HG02623 (cell line): ENCODE data around the gene KCND1.

Experiments
- ATAC-seq: cut with Tn5 transposase; IDR thresholded peaks from one replicate; pipeline ENCODE4 v1.9.1; 2021; ENCODE audit warnings: moderate library complexity; ENCODE audit not compliant: unreplicated experiment

KCND1 gene

DNA sequence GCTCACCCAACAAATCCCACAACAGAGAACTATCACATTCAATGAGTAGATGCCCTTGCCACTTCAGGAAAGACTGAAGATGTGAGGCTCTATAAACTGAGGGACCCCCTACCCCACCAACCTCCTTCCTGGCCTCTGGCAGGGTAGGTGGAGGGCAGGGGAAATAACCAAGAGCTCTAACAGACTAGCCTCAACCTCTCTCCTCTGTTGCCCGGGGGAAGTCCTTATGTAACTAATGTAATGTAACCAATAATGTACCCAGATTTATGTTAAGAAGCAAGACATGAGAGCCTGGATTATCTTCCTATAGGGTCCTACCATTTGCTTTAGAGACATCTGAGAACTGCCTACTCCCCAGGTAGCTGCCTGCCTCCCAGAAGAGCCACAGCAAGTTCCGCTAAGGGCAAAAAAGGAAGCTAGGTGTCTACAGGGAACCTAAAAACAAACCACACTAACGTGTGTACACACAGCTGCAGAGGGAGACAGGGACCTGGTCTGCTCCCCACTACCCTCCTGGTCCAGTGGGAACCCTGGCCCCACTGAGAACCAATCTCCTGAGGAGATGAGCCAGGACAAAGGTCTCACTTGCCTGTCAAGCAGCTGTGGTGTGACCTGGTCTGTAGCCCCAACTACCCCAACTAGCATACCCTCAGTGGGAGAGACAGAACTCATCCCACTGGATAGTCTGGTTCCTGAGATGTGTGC is 32.0 kb downstream of the KCND1 start:
- no peak for ATAC-seq

DNA sequence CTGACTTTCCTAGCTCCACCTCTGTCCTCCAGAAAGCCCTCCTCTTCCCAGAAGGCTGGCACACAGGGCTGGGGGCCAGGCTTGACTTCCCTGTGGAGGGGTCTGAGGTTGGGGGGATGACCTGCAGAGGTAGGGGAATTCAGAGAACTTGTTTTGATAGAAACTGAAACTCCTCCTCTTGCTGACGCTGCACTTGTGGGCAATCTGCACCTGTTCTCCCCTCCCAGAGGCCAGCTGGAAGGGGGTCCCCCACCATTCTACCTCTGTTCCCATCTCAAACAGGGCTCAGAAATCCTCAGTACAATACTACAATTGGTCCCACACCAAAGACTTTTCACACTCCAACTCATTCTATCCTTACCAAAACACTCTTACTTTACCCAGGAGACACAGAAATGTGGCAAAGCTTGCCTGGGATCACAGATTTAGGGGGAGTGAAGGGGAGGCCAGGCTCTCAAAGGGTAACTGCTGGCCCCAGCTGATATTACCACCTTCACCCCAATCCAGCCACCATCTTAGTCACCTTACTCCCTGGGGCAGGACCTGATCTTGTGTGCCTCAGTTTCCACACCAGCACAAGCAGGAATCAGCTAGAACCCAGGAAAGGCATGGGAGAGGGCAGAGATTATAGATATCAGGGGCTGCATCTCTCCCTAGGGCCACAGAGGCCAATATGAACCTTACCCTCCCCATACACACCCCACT is 32.8 kb downstream of the KCND1 start:
- ATAC-seq, result peak; percentile 52

DNA sequence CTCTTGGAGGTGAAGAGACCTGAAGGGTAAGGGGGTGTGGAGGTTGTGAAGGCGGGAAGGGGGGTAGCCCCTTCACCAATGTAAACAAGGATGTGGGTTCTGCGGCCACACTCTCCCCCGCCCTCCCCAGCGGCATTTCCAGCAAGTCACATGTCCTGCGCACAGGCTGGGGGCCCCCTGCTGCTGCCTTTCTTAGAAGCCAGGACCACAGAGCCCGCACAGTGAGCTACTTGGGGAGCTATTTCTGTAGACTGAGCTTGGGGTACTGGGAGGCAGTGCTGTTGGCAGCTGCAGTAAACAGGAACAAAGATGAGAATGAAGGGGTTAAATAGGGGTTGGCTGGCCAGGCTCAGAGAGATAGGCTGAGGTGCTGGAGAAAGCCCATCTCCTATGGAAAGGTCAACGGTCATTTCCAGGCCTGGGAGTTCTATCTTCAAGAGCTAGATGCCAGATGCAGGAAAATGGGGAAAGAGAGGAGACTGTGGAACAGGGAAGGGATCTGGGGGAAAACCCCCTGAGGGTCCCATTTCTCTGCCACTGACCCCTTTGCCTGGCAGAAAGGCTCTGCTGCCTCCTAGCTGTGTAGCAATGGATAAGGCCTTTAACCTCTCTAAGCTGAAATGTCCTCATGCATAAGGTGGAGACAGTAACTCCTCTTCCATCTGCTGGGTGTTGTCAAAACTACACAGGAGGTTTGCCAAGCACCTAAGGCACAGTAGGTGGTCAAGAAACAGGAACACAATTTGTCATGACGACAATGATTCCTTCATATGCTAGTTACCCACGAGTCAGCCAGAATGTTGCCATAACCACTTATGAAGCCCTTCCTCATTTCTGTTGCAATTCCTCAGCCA is 34.4 kb downstream of the KCND1 start:
- ATAC-seq, result peak; percentile 62

DNA sequence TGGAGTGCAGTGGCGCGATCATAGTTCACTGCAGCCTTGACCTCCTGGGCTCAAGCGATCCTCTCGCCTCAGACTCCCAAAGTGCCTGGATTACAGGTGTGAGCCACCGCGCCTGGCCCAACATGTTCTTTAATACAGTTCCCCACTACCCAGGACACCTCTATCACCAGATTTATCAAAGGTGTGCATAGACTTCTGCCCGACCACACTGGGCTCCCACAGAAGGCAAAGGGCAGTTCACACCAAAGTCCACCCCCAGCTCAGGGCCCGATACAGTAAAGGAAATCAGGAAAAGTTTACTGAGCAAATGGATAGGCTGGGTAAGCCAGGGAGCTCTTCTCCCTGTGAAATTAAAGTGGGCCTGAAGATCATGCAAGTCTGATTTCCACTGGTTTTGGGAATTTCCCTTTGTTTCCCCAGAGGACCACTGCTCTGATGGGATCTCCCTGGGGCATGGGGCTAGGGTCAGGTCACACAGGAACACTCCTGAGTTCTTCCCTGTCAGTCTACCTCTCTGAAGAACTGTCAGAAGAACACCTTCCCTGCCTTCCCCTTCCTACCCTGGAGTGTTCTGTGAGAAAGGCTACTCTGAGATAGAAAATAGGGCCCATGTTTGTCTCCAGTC is 35.1 kb downstream of the KCND1 start:
- ATAC-seq, result no peak

DNA sequence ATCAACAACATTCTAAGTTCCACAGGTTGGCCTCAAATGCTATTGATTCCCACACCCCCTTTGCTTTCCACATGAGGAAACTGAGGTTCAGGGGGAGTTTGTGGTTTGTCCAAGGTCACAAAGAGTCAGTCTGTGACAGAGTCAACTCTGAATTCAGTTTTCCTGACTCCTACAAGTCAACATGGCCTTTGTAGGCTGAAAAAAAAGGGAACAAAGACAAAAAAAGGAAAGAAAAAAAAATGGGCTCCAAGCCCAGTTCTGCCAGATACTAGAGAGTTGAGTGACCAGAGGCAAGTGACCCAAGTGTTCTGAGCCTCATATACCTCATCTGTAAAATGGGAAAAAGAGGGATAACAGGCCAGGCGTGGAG is 36.4 kb downstream of the KCND1 start:
- ATAC-seq, result no peak

DNA sequence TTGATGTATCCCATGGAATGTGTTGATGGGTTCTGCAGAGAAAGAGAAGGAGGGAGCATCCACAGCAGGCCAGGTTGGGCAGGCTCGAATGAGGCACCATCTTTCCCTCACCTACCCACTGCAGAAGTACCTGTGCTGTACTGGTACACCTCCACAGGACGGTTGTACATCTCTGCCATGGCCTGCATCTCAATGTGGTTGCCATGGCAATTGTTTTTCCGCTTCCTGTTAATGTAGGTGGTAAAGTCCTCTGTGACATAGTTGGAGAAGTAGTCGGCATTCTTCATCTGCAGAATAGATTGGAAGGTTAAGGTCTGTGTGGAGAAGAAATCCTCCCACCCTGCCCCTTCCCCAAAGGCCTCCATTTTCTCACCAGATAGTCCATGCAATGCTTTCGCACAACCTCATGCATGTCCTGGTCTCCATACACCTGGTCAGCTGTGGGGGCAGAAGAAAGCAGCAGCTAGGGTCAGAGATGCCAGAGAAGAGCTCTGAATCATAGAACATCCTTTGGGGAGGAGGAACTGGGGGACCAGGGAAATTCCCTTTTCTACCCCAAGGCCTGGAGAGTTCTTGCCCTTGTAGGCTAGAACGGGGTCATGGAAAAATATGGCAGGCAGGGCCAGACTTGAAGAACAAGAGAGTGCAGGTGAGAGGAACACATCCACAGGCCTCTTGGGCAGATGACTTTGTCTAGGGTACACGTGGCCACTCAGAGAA is 36.9 kb downstream of the KCND1 start:
- ATAC-seq, result no peak

DNA sequence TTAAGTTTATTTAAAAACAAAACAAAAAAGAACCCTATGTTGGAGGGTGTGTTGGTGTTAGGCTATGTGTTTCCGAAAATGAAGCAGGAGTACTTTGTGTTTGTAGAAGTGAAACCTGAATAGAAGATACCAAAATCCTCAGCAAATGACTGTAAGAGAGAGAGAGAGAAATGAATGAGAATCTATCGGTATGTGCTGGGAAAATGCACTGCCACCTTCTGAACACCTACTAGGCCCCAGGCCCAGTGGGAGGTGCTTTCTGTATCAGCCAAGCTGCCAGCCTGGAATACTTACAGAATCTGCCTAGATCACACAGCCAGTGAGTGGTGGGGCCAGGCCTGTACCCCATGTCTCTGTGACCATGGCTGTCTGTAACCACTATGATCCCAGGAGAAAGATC is 37.9 kb downstream of the KCND1 start:
- ATAC-seq, result no peak

DNA sequence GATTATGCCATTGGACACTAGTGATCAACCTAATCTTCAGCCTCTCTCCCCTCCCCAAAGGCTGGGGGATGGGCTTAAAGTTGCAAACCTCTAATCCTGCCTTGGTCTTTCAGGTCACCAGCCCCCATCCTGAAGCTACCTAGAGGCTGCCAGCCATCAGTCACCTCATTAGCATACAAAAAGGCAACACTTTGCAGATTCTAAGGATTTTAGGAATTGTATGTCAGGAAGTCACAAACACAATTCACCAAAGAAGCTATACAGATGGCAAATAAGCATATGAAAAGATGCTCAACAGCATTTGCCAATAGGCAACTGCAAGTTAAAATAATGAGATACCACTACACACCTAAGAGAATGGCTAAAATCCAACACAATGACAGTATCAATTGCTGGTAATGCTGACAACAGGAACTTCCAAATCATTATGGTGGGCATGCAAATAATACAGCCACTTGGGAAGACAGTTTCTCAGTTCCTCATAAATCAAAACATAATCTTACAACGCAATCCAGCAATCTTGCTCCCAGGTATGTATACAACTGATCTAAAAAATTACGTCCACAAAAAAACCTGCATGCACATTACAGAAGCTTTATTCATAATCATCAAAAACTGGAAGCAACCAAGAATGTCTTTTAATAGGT is 43.8 kb downstream of the KCND1 start:
- ATAC-seq, result no peak

DNA sequence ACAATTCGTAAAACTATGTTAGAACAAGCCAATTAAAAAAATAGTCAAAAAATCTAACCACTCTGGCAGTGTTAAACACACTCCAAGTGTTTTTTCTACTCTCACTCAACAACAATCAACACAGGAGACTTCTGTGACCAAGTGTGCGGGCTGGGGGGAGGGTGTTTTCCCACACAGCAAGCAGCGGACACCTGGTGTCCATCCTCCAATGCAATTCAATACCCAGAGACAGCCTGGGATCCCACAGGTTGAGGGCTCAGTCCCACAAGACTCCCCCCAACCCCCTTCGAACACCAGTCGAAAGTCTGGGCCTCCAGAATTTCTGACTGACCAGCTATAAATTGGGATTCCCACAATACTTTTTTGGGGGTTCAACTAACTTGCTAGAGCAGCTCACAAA is 44.5 kb downstream of the KCND1 start:
- no peak for ATAC-seq

DNA sequence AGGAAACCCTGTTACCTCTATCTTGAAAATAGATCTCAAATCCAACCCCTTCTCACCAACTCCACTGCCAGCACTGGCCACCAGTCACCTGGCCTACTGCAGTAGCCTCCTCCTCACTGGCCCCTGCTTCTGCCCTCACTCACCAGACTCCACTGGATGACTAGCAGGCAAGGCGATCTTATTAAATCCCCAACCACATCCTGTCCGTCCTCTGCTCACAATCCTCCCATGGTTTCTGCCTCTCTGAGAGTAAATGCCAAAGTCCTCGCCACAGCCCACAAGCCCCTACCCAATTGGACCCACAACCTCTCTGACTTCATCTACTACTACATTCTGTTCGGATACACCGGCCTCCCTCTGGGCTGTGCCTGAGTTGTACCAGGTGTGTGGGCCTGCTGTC is 47.4 kb downstream of the KCND1 start:
- no peak for ATAC-seq

DNA sequence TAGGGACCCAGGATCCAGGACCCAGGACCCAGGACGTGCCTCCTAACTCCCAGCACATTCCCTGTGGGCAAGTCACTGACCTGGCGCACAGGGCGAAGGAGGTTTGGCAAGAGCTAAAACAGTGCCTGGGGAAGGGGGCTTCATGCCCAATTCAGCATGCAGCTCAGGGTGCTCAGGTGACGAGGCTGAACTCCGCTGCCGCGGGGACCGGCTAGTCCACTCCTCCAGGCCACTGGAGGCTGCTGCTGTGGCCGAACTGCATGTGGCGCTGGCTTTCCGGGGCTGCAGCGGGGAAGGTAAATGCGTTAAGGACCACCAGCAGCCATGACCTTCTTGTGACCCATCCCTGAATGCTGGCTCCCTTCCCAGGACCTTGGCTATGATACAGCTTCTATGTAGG is 47.9 kb downstream of the KCND1 start:
- no peak for ATAC-seq

DNA sequence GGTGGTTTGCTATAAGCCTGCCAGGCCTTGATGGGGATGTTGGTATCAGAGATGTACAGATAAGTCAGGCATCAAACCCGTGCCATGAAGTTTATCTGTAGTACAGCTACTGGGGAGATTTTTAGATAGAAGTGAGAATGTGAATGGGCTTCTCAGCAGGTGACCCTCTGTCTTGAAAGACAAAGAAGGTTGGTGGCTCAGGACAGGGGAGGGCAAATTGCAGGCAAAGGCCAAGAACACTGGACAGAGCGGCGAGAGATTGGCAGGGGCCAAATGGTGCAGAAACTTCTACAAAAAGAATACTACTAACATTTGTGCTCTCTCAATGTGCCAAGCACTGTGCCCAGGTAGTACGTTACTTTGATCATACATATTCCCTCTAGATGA is 50.9 kb downstream of the KCND1 start:
- ATAC-seq, result no peak

DNA sequence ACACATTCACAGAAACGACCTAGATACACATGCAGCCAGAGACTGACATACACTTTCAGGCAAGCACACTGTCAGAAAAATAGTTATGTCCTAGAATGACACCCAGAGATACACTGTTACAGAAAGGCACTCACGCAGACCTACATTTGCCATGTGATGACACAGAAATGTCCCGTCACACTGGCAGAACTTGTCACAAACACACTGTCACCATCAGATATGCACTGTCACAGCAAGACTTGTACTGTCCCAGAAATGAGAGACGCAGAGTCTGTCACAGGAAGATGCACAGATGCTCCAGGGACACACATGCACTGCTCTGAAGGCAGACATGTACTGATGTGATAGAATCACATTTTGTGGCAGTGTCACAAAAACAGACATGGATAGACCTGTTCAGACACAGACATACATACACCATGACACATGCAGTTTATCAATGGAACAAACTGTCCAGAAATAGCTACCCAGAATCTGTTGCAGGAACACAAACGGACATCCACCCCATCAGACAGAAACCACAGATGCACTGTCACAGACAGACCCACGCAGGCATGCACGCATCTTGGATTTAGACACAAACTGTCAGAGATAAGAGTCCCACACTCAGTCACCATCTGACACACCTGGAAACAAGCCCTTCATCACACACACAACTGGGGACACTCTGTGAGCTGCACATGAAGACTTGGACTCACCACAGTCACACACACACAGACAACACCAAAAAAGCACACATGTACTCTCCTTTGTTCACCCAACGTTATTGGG is 51.5 kb downstream of the KCND1 start:
- no peak for ATAC-seq

DNA sequence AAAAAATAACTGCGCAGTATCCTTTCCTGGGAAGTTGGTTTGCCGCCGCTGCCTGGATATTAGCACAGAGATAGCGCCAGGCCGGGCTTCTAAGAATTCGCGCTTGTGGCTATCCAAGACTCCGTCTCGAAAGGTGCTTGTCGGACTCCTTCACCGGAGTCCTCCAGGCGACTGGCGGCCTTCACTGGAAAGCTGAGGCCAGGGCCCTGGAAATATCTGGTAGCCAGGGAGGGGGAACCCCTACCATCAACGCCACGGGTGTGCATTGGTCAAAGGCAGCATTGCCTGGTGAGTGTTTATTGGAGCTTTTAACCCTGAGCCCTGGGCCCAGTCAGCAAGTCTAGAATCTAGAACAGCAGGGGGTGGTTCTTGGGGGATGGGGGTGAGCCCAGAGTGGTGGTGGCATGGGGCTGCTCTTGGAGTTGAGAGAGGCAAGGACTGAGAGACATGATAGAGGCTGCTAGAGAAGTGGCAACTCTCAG is 52.2 kb downstream of the KCND1 start:
- no peak for ATAC-seq

DNA sequence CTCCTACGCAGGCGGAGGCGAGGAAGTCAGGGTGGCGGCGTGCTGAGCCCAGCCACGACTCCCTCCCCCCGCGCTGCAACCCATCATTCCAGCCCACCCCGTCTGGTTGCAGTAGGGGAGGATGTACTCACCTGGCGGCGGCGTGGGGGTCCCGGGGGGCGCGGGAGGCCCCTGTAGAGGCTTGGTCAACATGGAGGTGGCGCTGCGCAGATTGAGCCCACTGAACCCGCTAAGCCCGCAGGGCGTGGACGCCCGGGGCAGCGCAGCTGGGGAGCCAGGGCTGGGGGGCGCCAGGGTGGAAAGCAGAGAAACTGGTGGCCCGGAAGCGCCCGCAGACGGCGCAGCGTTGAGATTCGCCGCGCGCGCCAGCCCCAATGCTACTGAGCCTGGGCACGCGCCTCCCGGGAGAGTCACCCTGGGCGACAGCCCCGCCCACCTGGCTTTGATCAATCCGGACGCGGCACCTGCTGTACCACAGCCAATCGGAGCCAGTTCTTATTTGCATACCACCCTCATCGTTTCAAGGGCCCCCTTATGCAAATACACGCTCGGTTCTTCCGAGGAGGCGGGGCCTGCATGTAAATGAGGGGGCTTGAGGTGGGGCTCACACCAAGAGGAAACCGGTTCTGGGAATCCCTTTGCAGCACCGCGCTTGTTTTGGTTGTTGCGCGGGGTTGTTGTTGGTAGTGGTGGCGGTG is 52.9 kb downstream of the KCND1 start, which contains the start of gene PIM2:
Gene PIM2, minus strand, starts transcription at position 382 of the 698 bp plus-strand sequence. Its CDS starts 190 bp downstream, at position 192.
- peak; percentile 75 for ATAC-seq

DNA sequence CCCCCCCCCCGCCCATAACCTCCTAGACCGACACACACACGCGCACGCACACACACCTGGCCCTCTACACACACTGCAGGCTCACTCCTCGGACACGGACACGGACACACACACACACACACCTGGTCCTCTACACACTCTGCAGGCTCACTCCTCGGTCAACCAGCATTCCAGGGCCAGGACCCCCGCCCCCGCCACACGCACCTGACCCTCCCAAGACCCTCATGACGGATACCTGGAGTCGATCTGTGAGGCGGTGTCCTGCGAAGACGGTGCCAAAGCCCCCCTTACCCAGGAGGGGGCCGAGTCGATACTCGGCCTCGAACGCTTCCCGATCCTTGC is 53.4 kb downstream of the KCND1 start:
- ATAC-seq, result no peak

DNA sequence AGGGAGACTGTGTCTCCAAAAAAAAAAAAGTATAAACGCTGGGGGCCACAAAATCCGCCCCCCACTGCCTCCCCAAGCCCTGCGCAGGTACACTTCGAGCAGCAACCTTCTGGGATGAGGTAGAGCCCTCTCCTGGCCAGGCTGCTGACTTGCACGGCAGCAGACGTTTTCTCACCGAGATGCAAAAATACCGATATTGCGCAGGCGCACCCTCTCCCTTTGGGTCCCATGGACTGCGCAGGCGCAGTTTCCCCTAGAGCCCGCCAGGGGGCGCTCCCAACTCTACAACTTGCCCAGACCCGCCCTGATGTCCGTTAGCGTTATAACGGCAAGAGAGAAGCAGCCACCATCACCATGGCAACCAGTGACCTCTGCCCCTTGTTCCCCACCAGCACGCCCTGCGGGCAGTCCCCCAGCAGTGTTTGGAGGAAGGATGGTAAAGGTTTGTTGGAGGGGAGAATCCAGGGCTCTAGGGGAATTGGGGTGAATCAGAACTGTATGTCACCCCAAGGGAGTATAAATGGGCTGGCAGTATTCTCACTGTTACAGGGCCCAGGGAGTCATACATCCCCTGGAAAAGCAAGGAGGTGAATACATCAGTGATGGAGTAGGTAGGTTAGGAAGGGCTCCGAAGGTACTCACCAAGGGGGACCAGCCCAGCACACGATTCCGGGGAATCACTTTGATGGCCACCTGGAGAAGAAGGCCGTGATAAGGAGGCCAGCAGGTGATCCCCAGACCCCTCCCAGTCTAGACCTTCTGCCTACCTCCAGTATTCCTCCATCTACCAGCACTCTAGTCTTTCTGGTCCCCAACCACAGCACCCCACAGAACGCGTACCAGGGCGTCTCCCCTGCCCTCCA is 54.3 kb downstream of the KCND1 start:
- no peak for ATAC-seq
